ENCODE results near the gene NAALAD2. TPM values are rescaled to one million over a fixed set of nuclear protein-coding genes. Genes with fewer than 3 reads are reported as not detected.

The NAALAD2 gene
- 1.7 and 5.6 TPM in 2 replicates for total RNA-seq

GRCh38 chr11:90134478-90135003 is at the start of gene NAALAD2:
Gene NAALAD2 (plus strand): TSS chr11:90134663. CDS start chr11:90134759, 96 bp downstream.

DNA sequence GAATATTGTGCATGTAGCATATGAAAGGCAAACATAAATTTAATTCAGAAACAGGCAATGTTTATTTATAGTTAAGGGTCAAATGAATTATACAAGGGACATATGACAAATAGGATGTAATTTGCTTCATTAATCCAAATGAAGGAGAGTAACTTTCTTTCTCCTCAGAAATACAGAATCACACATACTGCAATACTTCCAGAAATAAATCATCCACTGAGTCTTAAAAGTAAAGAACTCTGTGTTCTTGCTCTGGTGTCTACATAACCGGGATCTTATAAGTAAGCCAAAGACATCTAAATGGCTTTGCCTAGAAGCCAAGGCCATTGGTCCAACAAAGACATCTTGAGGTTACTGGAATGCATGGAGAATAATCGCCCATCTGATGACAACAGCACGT is 48.8 kb upstream of the NAALAD2 start, which contains the start of gene UBTFL1:
TSS of gene UBTFL1 (plus strand) at position 301 of the 400 bp plus-strand sequence. CDS start at position 301, 0 bp downstream.

DNA sequence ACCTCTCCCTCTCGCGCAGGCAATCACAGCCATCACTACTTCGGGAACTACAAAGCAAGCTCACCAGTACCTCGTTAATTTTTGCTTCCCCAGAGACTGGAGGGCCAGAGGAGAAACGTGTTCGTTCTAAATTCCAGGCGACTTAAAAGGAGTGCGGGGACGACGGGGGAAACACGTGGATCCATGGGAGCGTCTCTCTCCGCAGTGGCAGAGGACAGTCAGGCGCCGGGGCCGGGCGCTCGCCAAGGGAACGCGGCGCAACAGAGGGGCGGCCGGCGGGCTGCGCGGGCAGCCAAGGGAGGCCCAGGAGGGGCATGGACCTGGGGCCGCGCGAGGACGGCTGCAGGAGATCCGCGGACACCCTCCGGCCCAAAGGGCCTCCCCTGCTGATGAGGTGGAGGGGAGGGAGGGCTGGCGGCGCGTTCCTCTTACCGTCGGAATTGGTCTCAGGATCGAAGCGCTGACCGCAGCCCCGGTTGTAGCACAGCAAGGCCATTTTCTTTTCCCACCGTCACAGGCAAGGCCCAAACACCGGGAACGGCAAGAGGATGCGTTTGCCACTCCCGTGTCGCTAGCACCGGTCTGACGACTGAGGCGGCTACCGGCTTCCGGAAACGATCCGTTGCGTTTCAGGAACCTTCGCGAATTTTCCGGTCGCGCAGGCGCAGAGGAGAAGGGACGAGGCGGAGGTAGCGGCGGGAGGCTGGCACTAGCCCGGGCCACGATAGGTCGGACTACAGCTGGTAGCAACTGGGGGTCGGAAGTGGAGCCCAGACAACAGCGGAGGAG is 88.2 kb downstream of the NAALAD2 start, which contains the start of gene CHORDC1:
TSS of gene CHORDC1 (minus strand) at position 591 of the 789 bp plus-strand sequence. CDS start at position 496, 95 bp downstream.

Other genes with a start within 250 kb of the NAALAD2 start
- under 0.01 TPM in 1 of 2 replicates, not detected in the other for gene TRIM49D1, start 212.4 kb upstream of the NAALAD2 start, total RNA-seq
- gene TRIM49D2, start 210.6 kb upstream of the NAALAD2 start, total RNA-seq, result not detected in 2 replicates
- gene TRIM64, start 168.6 kb upstream of the NAALAD2 start, total RNA-seq, result not detected in 2 replicates
- gene TRIM49C, start 103.6 kb upstream of the NAALAD2 start, total RNA-seq, result not detected in 2 replicates
- gene UBTFL1, start 48.7 kb upstream of the NAALAD2 start, total RNA-seq, result not detected in 2 replicates
- gene CHORDC1, start 88.4 kb downstream of the NAALAD2 start, total RNA-seq, result 46.7 and 53.6 TPM in 2 replicates

All from uterine smooth muscle cell (primary cell).